Smooth muscle cell (in vitro differentiated cells): ENCODE measurements around the gene CHID1. TPM values are rescaled to one million over a fixed set of nuclear protein-coding genes. Genes with fewer than 3 reads are reported as not detected.

ENCODE experiments used
- DNase-seq: peaks from one replicate; lab custom pipeline; 2025; ENCODE audit not compliant: unreplicated experiment; lab: John Stamatoyannopoulos, UW
- H2AFZ ChIP-seq: fragments of 200-600 bp; sonication (generic); 2 replicates; pipeline ENCODE4 v1.6.0; 2016; ENCODE audit warnings: antibody characterized with exemption, low read depth, mild to moderate bottlenecking
- H3F3A ChIP-seq: fragments of 200-600 bp; sonication (generic); 2 replicates; pipeline ENCODE4 v1.6.0; 2017; ENCODE audit warnings: antibody characterized with exemption, low read depth
- H3K27ac ChIP-seq: fragments of 200-600 bp; sonication (generic); 2 replicates; pipeline ENCODE4 v1.5.1; 2016; ENCODE audit warnings: low read depth, mild to moderate bottlenecking
- H3K27me3 ChIP-seq: fragments of 200-600 bp; sonication (generic); 2 replicates; pipeline ENCODE4 v1.6.1; 2016; ENCODE audit warnings: low read depth, mild to moderate bottlenecking
- H3K36me3 ChIP-seq: fragments of 200-600 bp; sonication (generic); 2 replicates; pipeline ENCODE4 v1.5.1; 2016; ENCODE audit warnings: low read depth
- H3K4me1 ChIP-seq: fragments of 200-600 bp; sonication (generic); 2 replicates; pipeline ENCODE4 v1.5.1; 2016; ENCODE audit warnings: low read depth
- H3K4me2 ChIP-seq: fragments of 200-600 bp; sonication (generic); 2 replicates; pipeline ENCODE4 v1.6.0; 2016; ENCODE audit warnings: mild to moderate bottlenecking
- H3K4me3 ChIP-seq: fragments of 200-600 bp; sonication (generic); 2 replicates; pipeline ENCODE4 v1.5.1; 2016; ENCODE audit warnings: mild to moderate bottlenecking
- H3K79me2 ChIP-seq: fragments of 200-600 bp; sonication (generic); 2 replicates; pipeline ENCODE4 v1.6.0; 2016; ENCODE audit warnings: low read depth, mild to moderate bottlenecking
- H3K9ac ChIP-seq: fragments of 200-600 bp; sonication (generic); 2 replicates; pipeline ENCODE4 v1.6.0; 2016; ENCODE audit warnings: low read depth
- H3K9me3 ChIP-seq: fragments of 200-600 bp; sonication (generic); replicated peaks from 2 replicates; pipeline ENCODE4 v1.5.1; 2016; ENCODE audit warnings: low read depth
- H4K20me1 ChIP-seq: fragments of 200-600 bp; sonication (generic); 2 replicates; pipeline ENCODE4 v1.6.0; 2016; ENCODE audit warnings: low read depth
- CTCF ChIP-seq: fragments of 200-600 bp; sonication (generic); IDR thresholded peaks from 2 replicates; pipeline ENCODE4 v1.5.1; 2017; ENCODE audit warnings: borderline replicate concordance, mild to moderate bottlenecking, antibody characterized with exemption; ENCODE audit not compliant: insufficient read depth, poor library complexity, severe bottlenecking
- WGBS: methylation state at CpG from one replicate; pipeline ENCODE4 v1.1.7; 2016; ENCODE audit warnings: low lambda C conversion rate; 5-methylcytosine and 5-hydroxymethylcytosine counted together
- polyA plus RNA-seq: library from polyadenylated mRNA; unstranded; fragments of >200 nt; fragmentation: Nextera tagmentation; extraction: Ambion mirVana; gene quantifications from 2 replicates; pipeline ENCODE4 v1.2.1, GENCODE V29; 2016
- total RNA-seq: library from RNA; depleted of rRNA; stranded (reverse); fragments of >200 nt; gene quantifications from 2 replicates; pipeline ENCODE4 v1.2.3, GENCODE V29; 2014

The CHID1 gene
- total and polyA plus RNA-seq, 2 experiments from 2014 or later: 54.3 to 181 TPM

- Histone ChIP-seq H3K4me3 (no peak overlapping the region), H3K4me2 (no peak overlapping the region), H3K9ac (no peak overlapping the region), H3F3A (peaks cover 6% of the 10 kb centered on the region), H3K27me3 (no peaks in the 10 kb centered on the region), H3K4me1 (peaks cover 39% of the 10 kb centered on the region), H3K27ac (peak overlapping the region; percentile 85), H3K79me2 (peaks cover 92% of the 10 kb centered on the region), H3K9me3 (no peaks in the 10 kb centered on the region), H4K20me1 (peaks cover 96% of the 10 kb centered on the region), H3K36me3 (no peaks in the 10 kb centered on the region), H2AFZ (no peak overlapping the region)
- 91% methylated on average over 11 of the region's 11 CpGs for WGBS
- TF ChIP-seq CTCF: no peak
- DNase-seq: no peak
These were observed 30.0 kb upstream of the CHID1 start for GRCh38 chr11:940496-941135.

- Histone ChIP-seq H3K4me2 (no peak overlapping the region), H3K27me3 (no peaks in the 10 kb centered on the region), H4K20me1 (peaks cover 96% of the 10 kb centered on the region), H3F3A (peaks cover 8% of the 10 kb centered on the region), H3K36me3 (no peaks in the 10 kb centered on the region), H3K27ac (peak overlapping the region; percentile 2), H3K9me3 (no peaks in the 10 kb centered on the region), H3K9ac (no peak overlapping the region), H2AFZ (no peak overlapping the region), H3K79me2 (peaks cover 99% of the 10 kb centered on the region), H3K4me3 (no peak overlapping the region), H3K4me1 (peaks cover 28% of the 10 kb centered on the region)
- no peak for TF ChIP-seq CTCF
- DNase-seq: no peak
- WGBS: 56% methylated on average over 10 of the region's 10 CpGs
These were observed 27.2 kb upstream of the CHID1 start for GRCh38 chr11:937841-938261.

- no peak overlapping the region for H2AFZ ChIP-seq
- no peak overlapping the region for H3K4me3 ChIP-seq
- H3K9me3 ChIP-seq: no peaks in the 10 kb centered on the region
- 98% methylated on average over 3 of the region's 3 CpGs for WGBS
- H3K4me2 ChIP-seq: no peak overlapping the region
- no peaks in the 10 kb centered on the region for H3K27me3 ChIP-seq
- H3K9ac ChIP-seq: no peak overlapping the region
- DNase-seq: no peak
- TF ChIP-seq CTCF: no peak
- peaks cover 100% of the 10 kb centered on the region for H3K79me2 ChIP-seq
- peaks cover 10% of the 10 kb centered on the region for H3F3A ChIP-seq
- H4K20me1 ChIP-seq: peaks cover 96% of the 10 kb centered on the region
- H3K27ac ChIP-seq: no peak overlapping the region
- no peaks in the 10 kb centered on the region for H3K36me3 ChIP-seq
- H3K4me1 ChIP-seq: peaks cover 22% of the 10 kb centered on the region
These were observed 25.6 kb upstream of the CHID1 start for GRCh38 chr11:936199-936598.

GRCh38 chr11:934527-934926 lies 23.9 kb upstream of the CHID1 start:
- peaks cover 10% of the 10 kb centered on the region for H3K4me1 ChIP-seq
- no peaks in the 10 kb centered on the region for H3K36me3 ChIP-seq
- no peak overlapping the region for H3K4me3 ChIP-seq
- no peak overlapping the region for H3K4me2 ChIP-seq
- peaks cover 10% of the 10 kb centered on the region for H3F3A ChIP-seq
- peaks cover 96% of the 10 kb centered on the region for H4K20me1 ChIP-seq
- no peak overlapping the region for H3K9ac ChIP-seq
- no peaks in the 10 kb centered on the region for H3K27me3 ChIP-seq
- no peak overlapping the region for H2AFZ ChIP-seq
- H3K27ac ChIP-seq: no peak overlapping the region
- DNase-seq: no peak
- H3K9me3 ChIP-seq: no peaks in the 10 kb centered on the region
- no peak for TF ChIP-seq CTCF
- H3K79me2 ChIP-seq: peaks cover 100% of the 10 kb centered on the region
- 69% methylated on average over 6 of the region's 6 CpGs for WGBS
